Lower leg skin (tissue), 3 donors: ENCODE data around the gene EIF3B.

Experiments used
- POLR2A ChIP-seq, 2 donors: fragments of 450-650 bp; IDR thresholded peaks; one replicate each; pipeline ENCODE4 v1.6.1; 2016 to 2017; ENCODE audit warnings: antibody characterized with exemption in 2 of 2, mild to moderate bottlenecking in 1 of 2, moderate library complexity in 1 of 2
- TF ChIP-seq, protein P1 (sequence below), 3 donors: fragments of 450-650 bp; IDR thresholded peaks; one replicate each; pipeline ENCODE4 v1.5.1; 2016; ENCODE audit warnings: antibody characterized with exemption in 3 of 3, mild to moderate bottlenecking in 3 of 3, moderate library complexity in 2 of 3

DNA sequence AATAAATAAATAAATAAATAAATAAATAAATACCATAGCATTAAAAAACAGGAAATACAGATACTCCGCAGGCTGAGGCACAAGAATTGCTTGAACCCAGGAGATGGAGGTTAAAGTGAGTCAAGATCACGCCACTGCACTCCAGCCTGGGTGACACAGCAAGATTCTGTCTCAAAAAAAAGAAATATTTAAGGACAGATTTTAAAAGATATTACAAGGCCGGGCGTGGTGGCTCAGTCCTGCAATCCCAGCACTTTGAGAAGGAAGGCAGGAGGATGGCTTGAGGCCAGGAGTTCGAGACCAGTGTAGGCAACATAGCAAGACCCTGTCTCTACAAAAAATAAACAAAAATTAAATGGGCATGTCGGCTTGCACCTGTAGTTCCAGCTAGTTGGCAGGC, 22.9 kb upstream of the EIF3B start:
- TF ChIP-seq POLR2A (IDR thresholded peaks at IDR 0.05): no peak
- TF ChIP-seq, protein P1, sequence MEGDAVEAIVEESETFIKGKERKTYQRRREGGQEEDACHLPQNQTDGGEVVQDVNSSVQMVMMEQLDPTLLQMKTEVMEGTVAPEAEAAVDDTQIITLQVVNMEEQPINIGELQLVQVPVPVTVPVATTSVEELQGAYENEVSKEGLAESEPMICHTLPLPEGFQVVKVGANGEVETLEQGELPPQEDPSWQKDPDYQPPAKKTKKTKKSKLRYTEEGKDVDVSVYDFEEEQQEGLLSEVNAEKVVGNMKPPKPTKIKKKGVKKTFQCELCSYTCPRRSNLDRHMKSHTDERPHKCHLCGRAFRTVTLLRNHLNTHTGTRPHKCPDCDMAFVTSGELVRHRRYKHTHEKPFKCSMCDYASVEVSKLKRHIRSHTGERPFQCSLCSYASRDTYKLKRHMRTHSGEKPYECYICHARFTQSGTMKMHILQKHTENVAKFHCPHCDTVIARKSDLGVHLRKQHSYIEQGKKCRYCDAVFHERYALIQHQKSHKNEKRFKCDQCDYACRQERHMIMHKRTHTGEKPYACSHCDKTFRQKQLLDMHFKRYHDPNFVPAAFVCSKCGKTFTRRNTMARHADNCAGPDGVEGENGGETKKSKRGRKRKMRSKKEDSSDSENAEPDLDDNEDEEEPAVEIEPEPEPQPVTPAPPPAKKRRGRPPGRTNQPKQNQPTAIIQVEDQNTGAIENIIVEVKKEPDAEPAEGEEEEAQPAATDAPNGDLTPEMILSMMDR (IDR thresholded peaks at IDR 0.05): no peak
